Transverse colon (tissue), 4 donors: ENCODE results near the gene ERC2.

Experiments
- CTCF ChIP-seq, 5 experiments: fragments of 200-600 bp in 3 of 5; fragments of 450-650 bp in 2 of 5; sonication (generic) in 3 of 5; IDR thresholded peaks; 1 replicate in 2 of 5; 2 replicates in 3 of 5; pipeline ENCODE4 v1.5.1; 2016 to 2017; ENCODE audit warnings: antibody characterized with exemption in 5 of 5, inconsistent platforms in 3 of 5, mild to moderate bottlenecking in 2 of 5, moderate library complexity in 1 of 5
- EP300 ChIP-seq: sonication (generic); formaldehyde crosslinking; IDR thresholded peaks from one replicate; pipeline ENCODE4 v1.6.1; 2017; ENCODE audit warnings: antibody characterized with exemption, low read depth
- POLR2A ChIP-seq: fragments of 450-650 bp; IDR thresholded peaks from one replicate; pipeline ENCODE4 v1.6.1; 2016; ENCODE audit warnings: antibody characterized with exemption, mild to moderate bottlenecking, moderate library complexity
- POLR2AphosphoS5 ChIP-seq, 3 donors: sonication (generic); formaldehyde crosslinking; IDR thresholded peaks; one replicate each; pipeline ENCODE4 v1.6.1; 2016; ENCODE audit warnings: antibody characterized with exemption in 3 of 3

- TF ChIP-seq CTCF (IDR thresholded peaks at IDR 0.05) (no peak), EP300 (no peak), POLR2A (no peak), POLR2AphosphoS5 (IDR thresholded peaks at IDR 0.05) (no peak)
These were observed 651.3 kb downstream of the ERC2 start for GRCh38 chr3:55816794-55817576.
